Spleen (tissue), 11 donors: ENCODE measurements around the gene ERG. TPM values are rescaled to one million over a fixed set of nuclear protein-coding genes. Genes with fewer than 3 reads are reported as not detected.

ENCODE experiments used
- DNase-seq: peaks from one replicate; pipeline ENCODE4 v3.0.0-alpha.2; 2020
- H3K27ac ChIP-seq, 8 donors: fragments of 200-600 bp; sonication (generic) in 7 of 8; 1 replicate in 4 of 8; 2 replicates in 4 of 8; pipeline versions ENCODE4 v1.5.0 to v1.8.0; 2016 to 2021; ENCODE audit warnings: inconsistent platforms in 4 of 8, mild to moderate bottlenecking in 4 of 8, moderate library complexity in 1 of 8
- H3K27me3 ChIP-seq, 7 donors: fragments of 200-600 bp; sonication (generic) in 6 of 7; replicated peaks in 1 of 7; 1 replicate in 4 of 7; 2 replicates in 3 of 7; pipeline versions ENCODE4 v1.5.0 to v1.8.0; 2016 to 2021; ENCODE audit warnings: inconsistent platforms in 3 of 7, mild to moderate bottlenecking in 1 of 7
- H3K36me3 ChIP-seq, 6 donors: fragments of 200-600 bp; sonication (generic) in 5 of 6; 1 replicate in 4 of 6; 2 replicates in 2 of 6; pipeline versions ENCODE4 v1.5.0 to v1.8.0; 2016 to 2021; ENCODE audit warnings: inconsistent platforms in 2 of 6
- H3K4me1 ChIP-seq, 6 donors: fragments of 200-600 bp; sonication (generic) in 5 of 6; 1 replicate in 3 of 6; 2 replicates in 3 of 6; pipeline versions ENCODE4 v1.5.0 to v1.8.0; 2016 to 2021; ENCODE audit warnings: inconsistent platforms in 3 of 6
- H3K4me3 ChIP-seq, 8 donors: fragments of 200-600 bp; sonication (generic) in 7 of 8; 1 replicate in 4 of 8; 2 replicates in 4 of 8; pipeline versions ENCODE4 v1.5.0 to v1.8.0; 2016 to 2021; ENCODE audit warnings: inconsistent platforms in 4 of 8, mild to moderate bottlenecking in 4 of 8, moderate library complexity in 2 of 8
- H3K9me3 ChIP-seq, 8 donors: fragments of 200-600 bp; sonication (generic) in 7 of 8; 1 replicate in 4 of 8; 2 replicates in 4 of 8; pipeline versions ENCODE4 v1.5.0 to v1.8.0; 2016 to 2021; ENCODE audit warnings: inconsistent platforms in 4 of 8
- POLR2A ChIP-seq, 3 donors: fragments of 450-650 bp; IDR thresholded peaks; one replicate each; pipeline ENCODE4 v1.5.1; 2017; ENCODE audit warnings: antibody characterized with exemption in 3 of 3, mild to moderate bottlenecking in 1 of 3
- POLR2AphosphoS5 ChIP-seq, 3 donors: sonication (generic); formaldehyde crosslinking; IDR thresholded peaks; one replicate each; pipeline ENCODE4 v1.5.1; 2017; ENCODE audit warnings: antibody characterized with exemption in 3 of 3
- whole genome bisulfite sequencing, 5 donors: extraction: QIAGEN DNeasy Blood & Tissue Kit in 3 of 5; methylation state at CpG; one replicate each; pipeline versions ENCODE4 v1.1.5 to v1.1.7; 2013 to 2018; 5-methylcytosine and 5-hydroxymethylcytosine counted together
- intact Hi-C: fragments of 100-400 bp; cut with DNase I; formaldehyde crosslinking; loops from one replicate; pipeline ENCODE4 v1.15.0; 2023; ENCODE audit warnings: low total_unique reads
- polyA plus RNA-seq, 3 donors: library from polyadenylated mRNA; stranded (reverse); fragments of 200-250 nt; gene quantifications; one replicate each; pipeline ENCODE4 v1.2.1, GENCODE V29; 2013
- total RNA-seq, 7 donors: library from RNA; depleted of rRNA in 3 of 7; stranded (reverse); fragments of >200 nt in 3 of 7; fragmentation: NEBNext Ultra II Directional in 4 of 7; extraction: Animal tissue kit (Norgen Biotek cat#: 25700) in 4 of 7; gene quantifications; one replicate each; pipeline versions ENCODE4 v1.1.0 to v1.2.1, GENCODE V29; 2016 to 2021
- TF ChIP-seq, protein P1 (sequence below), 11 experiments: fragments of 200-600 bp in 7 of 11; fragments of 450-650 bp in 4 of 11; sonication (generic) in 4 of 11; IDR thresholded peaks in 8 of 11; conservative IDR thresholded peaks in 3 of 11; 1 replicate in 7 of 11; 2 replicates in 4 of 11; pipeline versions ENCODE4 v1.4.0 to v1.8.0; 2016 to 2021; ENCODE audit warnings: antibody characterized with exemption in 11 of 11, inconsistent platforms in 4 of 11, mild to moderate bottlenecking in 1 of 11
- donor health status: healthy with polysubstance abuse.
- donor health status: DM: no; HTN: no; CAD: no; lungs with moderate emphysema.
- donor health status: DM: no; HTN: no; CAD: no.
- donor health status: Bipolar disorder and iron deficiency.
- donor health status: healthy.
- donor health status: DM: no; HTN: no; CAD: no.
- donor health status: DM: yes; HTN: yes; CAD: no.

Gene ERG
- total and polyA plus RNA-seq, 10 donors, result 7.3 to 93.8 (median 57.5) TPM

DNA sequence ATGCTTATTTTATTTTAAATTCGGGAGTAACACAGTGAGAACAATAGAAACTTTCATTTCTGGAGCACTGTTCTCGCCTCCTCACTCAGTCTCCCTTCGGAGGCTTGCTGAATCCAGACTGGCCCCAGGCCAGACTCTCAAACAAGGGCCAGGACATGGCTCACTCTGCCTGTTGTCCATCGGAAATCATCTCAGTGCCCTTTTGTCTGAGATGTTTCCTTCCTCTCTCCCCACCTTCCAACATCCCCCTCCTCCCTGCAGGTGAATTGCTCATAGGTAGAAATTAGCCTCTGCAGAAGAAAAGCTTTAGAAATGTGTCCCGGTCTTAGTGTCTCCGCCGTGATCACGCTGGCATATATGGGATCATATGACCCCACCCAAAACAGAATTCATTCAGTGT is 55.2 kb downstream of the ERG start:
- Histone ChIP-seq H3K36me3 (peaks cover 0 to 26% (median 0%) of the 10 kb centered on the region in 6 donors), H3K27ac (no peak overlapping the region), H3K9me3 (no peaks in the 10 kb centered on the region), H3K4me3 (no peak overlapping the region), H3K4me1 (peaks cover 0 to 56% (median 28%) of the 10 kb centered on the region in 6 donors), H3K27me3 (no peaks in the 10 kb centered on the region)
- intact Hi-C loops, result no loop called here
- no peak for DNase-seq
- TF ChIP-seq POLR2A (IDR thresholded peaks at IDR 0.05) (no peak), POLR2AphosphoS5 (IDR thresholded peaks at IDR 0.05) (peak in 2 of 3 donors; percentile 9 to 37)
- TF ChIP-seq, protein P1, sequence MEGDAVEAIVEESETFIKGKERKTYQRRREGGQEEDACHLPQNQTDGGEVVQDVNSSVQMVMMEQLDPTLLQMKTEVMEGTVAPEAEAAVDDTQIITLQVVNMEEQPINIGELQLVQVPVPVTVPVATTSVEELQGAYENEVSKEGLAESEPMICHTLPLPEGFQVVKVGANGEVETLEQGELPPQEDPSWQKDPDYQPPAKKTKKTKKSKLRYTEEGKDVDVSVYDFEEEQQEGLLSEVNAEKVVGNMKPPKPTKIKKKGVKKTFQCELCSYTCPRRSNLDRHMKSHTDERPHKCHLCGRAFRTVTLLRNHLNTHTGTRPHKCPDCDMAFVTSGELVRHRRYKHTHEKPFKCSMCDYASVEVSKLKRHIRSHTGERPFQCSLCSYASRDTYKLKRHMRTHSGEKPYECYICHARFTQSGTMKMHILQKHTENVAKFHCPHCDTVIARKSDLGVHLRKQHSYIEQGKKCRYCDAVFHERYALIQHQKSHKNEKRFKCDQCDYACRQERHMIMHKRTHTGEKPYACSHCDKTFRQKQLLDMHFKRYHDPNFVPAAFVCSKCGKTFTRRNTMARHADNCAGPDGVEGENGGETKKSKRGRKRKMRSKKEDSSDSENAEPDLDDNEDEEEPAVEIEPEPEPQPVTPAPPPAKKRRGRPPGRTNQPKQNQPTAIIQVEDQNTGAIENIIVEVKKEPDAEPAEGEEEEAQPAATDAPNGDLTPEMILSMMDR (IDR thresholded peaks at IDR 0.05 in 8 of 11, conservative IDR thresholded peaks at IDR 0.05 in 3 of 11), result no peak
- WGBS, 5 donors, result 62 to 86% (median 77%) methylated on average over 8 of the region's 8 CpGs

DNA sequence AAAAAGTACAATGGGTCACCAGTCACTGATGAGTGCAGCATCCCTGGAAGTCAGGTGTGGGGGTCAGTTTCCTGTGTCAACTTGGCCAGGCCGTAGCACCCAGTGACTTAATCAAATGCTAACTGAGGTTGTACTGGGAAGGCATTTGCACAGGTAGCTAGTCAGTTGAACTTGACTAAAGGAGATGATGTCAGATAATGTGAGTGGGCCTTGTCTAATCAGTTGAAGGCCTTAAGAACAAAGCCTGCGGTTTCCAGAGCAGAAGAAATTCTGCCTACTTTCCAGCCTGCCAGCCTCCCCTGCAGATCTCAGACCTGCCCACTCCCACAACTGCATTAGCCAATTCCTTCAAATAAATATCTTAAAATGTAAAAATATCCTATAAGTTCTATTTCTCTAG is 57.1 kb downstream of the ERG start:
- H3K36me3 ChIP-seq, result peaks cover 0 to 26% (median 0%) of the 10 kb centered on the region in 6 donors
- no peak for DNase-seq
- WGBS, 5 donors, result 64 to 86% (median 85%) methylated on average over 2 of the region's 2 CpGs
- no peak overlapping the region for H3K27ac ChIP-seq
- H3K4me1 ChIP-seq, result peaks cover 0 to 42% (median 16%) of the 10 kb centered on the region in 6 donors
- no peaks in the 10 kb centered on the region for H3K9me3 ChIP-seq
- H3K4me3 ChIP-seq, result no peak overlapping the region
- intact Hi-C loops, result no loop called here
- no peaks in the 10 kb centered on the region for H3K27me3 ChIP-seq
- TF ChIP-seq, protein P1 (IDR thresholded peaks at IDR 0.05 in 8 of 11, conservative IDR thresholded peaks at IDR 0.05 in 3 of 11), result no peak
- TF ChIP-seq POLR2AphosphoS5 (IDR thresholded peaks at IDR 0.05) (no peak), POLR2A (IDR thresholded peaks at IDR 0.05) (no peak)

DNA sequence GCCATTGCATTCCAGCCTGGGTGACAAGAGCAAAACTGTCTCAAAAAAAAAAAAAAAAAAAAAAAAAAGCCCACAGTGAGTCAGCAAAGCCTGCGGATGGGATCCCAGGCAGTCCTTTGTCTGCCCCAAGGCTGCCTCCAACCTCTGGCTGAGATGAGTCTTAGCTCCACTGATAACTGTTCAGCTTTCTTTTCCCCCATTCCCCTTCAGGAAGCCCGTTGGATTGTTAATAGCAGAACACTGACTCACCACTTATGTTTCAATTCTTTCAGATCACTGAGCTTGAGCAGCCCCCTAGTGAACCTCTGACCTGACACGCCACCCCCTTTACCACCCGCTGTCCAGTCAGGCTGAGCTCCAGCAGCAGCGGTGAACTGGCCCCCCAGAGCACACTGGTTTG is 57.5 kb downstream of the ERG start:
- 62 to 78% (median 64%) methylated on average over 5 of the region's 5 CpGs for WGBS, 5 donors
- Histone ChIP-seq H3K4me1 (peaks cover 0 to 42% (median 16%) of the 10 kb centered on the region in 6 donors), H3K27ac (peak overlapping the region in 1 of 8 donors; percentile 60), H3K36me3 (peaks cover 0 to 26% (median 0%) of the 10 kb centered on the region in 6 donors), H3K27me3 (no peaks in the 10 kb centered on the region), H3K9me3 (no peaks in the 10 kb centered on the region), H3K4me3 (no peak overlapping the region)
- no peak for DNase-seq
- TF ChIP-seq, protein P1 (IDR thresholded peaks at IDR 0.05 in 8 of 11, conservative IDR thresholded peaks at IDR 0.05 in 3 of 11), result no peak
- TF ChIP-seq POLR2AphosphoS5 (IDR thresholded peaks at IDR 0.05) (no peak), POLR2A (IDR thresholded peaks at IDR 0.05) (no peak)
- intact Hi-C loops, result no loop called here

DNA sequence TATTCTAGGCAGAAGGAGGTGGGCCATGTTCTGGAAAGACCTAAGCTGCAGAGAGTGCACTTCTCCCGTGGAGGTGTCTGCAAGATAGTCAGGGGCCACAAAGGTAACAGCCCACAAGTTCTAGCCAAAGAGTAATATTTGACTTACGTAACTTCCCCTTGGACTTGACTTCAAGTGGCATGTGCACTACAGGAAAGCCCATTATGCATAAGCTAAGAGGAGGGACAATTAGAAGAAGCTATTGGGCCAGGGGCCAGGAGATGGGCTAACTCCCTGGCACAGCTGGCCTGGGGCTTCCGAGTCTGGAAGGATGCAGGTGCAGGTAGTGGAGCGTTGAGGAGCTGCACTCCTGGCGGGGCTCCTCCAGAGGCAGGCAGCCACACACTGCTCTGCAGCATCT is 58.3 kb downstream of the ERG start:
- no peak for DNase-seq
- Histone ChIP-seq H3K9me3 (no peaks in the 10 kb centered on the region), H3K27me3 (no peaks in the 10 kb centered on the region), H3K4me1 (peaks cover 0 to 42% (median 17%) of the 10 kb centered on the region in 6 donors), H3K27ac (peak overlapping the region in 5 of 8 donors; percentile 2 to 61 (median 59)), H3K4me3 (no peak overlapping the region), H3K36me3 (peaks cover 0 to 24% (median 0%) of the 10 kb centered on the region in 6 donors)
- WGBS, 5 donors, result 17 to 47% (median 29%) methylated on average over 4 to 5 of the region's 5 CpGs
- intact Hi-C loops, result no loop called here
- TF ChIP-seq POLR2A (IDR thresholded peaks at IDR 0.05) (no peak), POLR2AphosphoS5 (IDR thresholded peaks at IDR 0.05) (no peak)
- TF ChIP-seq, protein P1 (IDR thresholded peaks at IDR 0.05 in 8 of 11, conservative IDR thresholded peaks at IDR 0.05 in 3 of 11), result no peak
